Right lobe of liver (tissue), 4 donors: ENCODE measurements around the gene NPC1.

ENCODE experiments used
- CTCF ChIP-seq, 4 donors: fragments of 200-600 bp in 3 of 4; fragments of 450-650 bp in 1 of 4; IDR thresholded peaks; one replicate each; pipeline versions ENCODE4 v1.5.1 to v1.8.0; 2016 to 2022; ENCODE audit warnings: antibody characterized with exemption in 4 of 4, mild to moderate bottlenecking in 2 of 4
- POLR2A ChIP-seq: fragments of 450-650 bp; IDR thresholded peaks from one replicate; pipeline ENCODE4 v1.6.1; 2017; ENCODE audit warnings: antibody characterized with exemption, mild to moderate bottlenecking
- donor health status: DM: no; HTN: no; CAD: no.
- donor health status: DM: no; HTN: no; CAD: no.
- donor health status: DM: no; HTN: yes; CAD: no.

GRCh38 chr18:23619388-23619881 is 33.1 kb upstream of the NPC1 start:
- TF ChIP-seq POLR2A (no peak), CTCF (IDR thresholded peaks at IDR 0.05) (no peak)
